ENCODE measurements around the gene DDO. TPM values are rescaled to one million over a fixed set of nuclear protein-coding genes. Genes with fewer than 3 reads are reported as not detected.

The DDO gene
- total RNA-seq, 1 experiment from 2014 or later, result not detected

DNA sequence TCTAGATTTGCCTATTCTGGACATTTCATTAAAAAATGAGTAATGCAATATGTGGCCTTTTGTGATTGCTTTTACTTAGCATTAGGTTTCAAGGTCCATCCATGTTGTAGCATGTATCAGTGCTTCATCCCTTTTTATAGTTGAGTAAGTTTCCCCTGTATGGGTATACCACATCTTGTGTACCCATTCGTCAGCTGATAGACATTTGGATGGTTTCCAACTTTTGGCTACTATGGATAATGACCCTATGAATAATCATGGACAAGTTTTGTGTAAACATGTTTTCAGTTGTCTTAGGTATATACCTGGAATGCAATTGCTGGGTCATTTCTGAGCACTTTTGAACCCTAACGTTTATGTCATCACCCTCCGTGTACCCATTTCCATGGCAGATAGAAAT is 72.6 kb downstream of the DDO start:
- DNase-seq (ENCODE audit: low spot score), result no peak

Other genes with a start within 250 kb of the DDO start
- gene WASF1, start 235.9 kb downstream of the DDO start, total RNA-seq (2014; rRNA removed; shearing (Covaris generic)), result 2.6 and 3.4 TPM in 2 replicates
- gene CDC40, start 235.1 kb downstream of the DDO start, total RNA-seq (2014; rRNA removed; shearing (Covaris generic)), result 7.3 and 8.9 TPM in 2 replicates
- gene METTL24, start 57.2 kb downstream of the DDO start, total RNA-seq (2014; rRNA removed; shearing (Covaris generic)), result not detected in 2 replicates
- gene SLC22A16, start 61.0 kb upstream of the DDO start, total RNA-seq (2014; rRNA removed; shearing (Covaris generic)), result not detected in 2 replicates